Measurements from ENCODE around the gene ELFN1.

DNA sequence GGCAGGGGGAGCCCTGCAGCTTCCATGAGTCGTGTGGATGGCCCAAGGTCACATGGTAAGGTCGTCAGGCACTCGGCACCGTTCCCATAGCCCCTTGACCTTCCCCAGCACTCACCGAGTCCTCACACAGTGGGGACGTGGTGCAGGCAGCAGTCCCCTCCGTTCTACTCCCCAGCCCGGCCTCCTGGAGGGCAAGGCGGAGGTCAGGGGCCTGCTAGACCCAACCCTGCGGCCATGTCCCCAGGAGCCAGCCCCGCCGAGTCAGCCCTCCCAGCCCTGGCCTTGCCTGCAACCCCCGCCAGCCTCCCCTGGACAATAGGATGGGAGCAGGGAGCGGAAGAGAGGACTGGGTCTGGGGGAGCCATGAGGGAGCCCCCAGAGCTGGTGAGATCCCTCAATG is 65.2 kb downstream of the ELFN1 start:
- no peak for TF ChIP-seq POLR2A (IDR thresholded peaks at IDR 0.05)
- TF ChIP-seq, protein P1, sequence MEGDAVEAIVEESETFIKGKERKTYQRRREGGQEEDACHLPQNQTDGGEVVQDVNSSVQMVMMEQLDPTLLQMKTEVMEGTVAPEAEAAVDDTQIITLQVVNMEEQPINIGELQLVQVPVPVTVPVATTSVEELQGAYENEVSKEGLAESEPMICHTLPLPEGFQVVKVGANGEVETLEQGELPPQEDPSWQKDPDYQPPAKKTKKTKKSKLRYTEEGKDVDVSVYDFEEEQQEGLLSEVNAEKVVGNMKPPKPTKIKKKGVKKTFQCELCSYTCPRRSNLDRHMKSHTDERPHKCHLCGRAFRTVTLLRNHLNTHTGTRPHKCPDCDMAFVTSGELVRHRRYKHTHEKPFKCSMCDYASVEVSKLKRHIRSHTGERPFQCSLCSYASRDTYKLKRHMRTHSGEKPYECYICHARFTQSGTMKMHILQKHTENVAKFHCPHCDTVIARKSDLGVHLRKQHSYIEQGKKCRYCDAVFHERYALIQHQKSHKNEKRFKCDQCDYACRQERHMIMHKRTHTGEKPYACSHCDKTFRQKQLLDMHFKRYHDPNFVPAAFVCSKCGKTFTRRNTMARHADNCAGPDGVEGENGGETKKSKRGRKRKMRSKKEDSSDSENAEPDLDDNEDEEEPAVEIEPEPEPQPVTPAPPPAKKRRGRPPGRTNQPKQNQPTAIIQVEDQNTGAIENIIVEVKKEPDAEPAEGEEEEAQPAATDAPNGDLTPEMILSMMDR (IDR thresholded peaks at IDR 0.05), result no peak
